ENCODE measurements around the gene A1CF.
"Not testable (repeated sequence)": the region's sequence is repeated elsewhere in the genome, so short reads cannot be mapped to it uniquely, and the experiment has no call there.

The A1CF gene

GRCh38 chr10:50885097-50885859 is at the start of gene A1CF:
Gene A1CF (minus strand): TSS chr10:50885627. CDS start chr10:50859940, 25,687 bp downstream.
- no peak within 1 kb of the TSS for H3K27ac ChIP-seq
- DNase-seq (ENCODE audit: low read depth, low spot score), result no peak

GRCh38 chr10:50931948-50932431 is 46.6 kb upstream of the A1CF start:
- H3K27ac ChIP-seq, result no peak overlapping the region
- DNase-seq (ENCODE audit: low read depth, low spot score), result no peak

- no peak for DNase-seq (ENCODE audit: low read depth, low spot score)
- no peak overlapping the region for H3K27ac ChIP-seq
Measured at GRCh38 chr10:50929670-50930069, 44.2 kb upstream of the A1CF start.

- DNase-seq (ENCODE audit: low read depth, low spot score), result no peak
Measured at GRCh38 chr10:50928190-50928552, 42.7 kb upstream of the A1CF start.

GRCh38 chr10:50927522-50928189 is 42.2 kb upstream of the A1CF start:
- DNase-seq (ENCODE audit: low read depth, low spot score), result no peak
- peak overlapping the region; percentile 27 for H3K27ac ChIP-seq

More at GRCh38 chr10:50928190-50928552, 42.7 kb upstream of the A1CF start:
- H3K27ac ChIP-seq, result peak overlapping the region; percentile 27

GRCh38 chr10:50923471-50923870 is 38.0 kb upstream of the A1CF start:
- H3K27ac ChIP-seq; DNase-seq (ENCODE audit: low read depth, low spot score): not testable (repeated sequence)

- DNase-seq (ENCODE audit: low read depth, low spot score), result peak; percentile 27
- no peak overlapping the region for H3K27ac ChIP-seq
Measured at GRCh38 chr10:50919010-50919409, 33.6 kb upstream of the A1CF start.

- H3K27ac ChIP-seq, result no peak overlapping the region
- DNase-seq (ENCODE audit: low read depth, low spot score), result no peak
Measured at GRCh38 chr10:50918529-50918928, 33.1 kb upstream of the A1CF start.

GRCh38 chr10:50917486-50917885 is 32.1 kb upstream of the A1CF start:
- H3K27ac ChIP-seq, result no peak overlapping the region
- DNase-seq (ENCODE audit: low read depth, low spot score), result peak; percentile 10

- DNase-seq (ENCODE audit: low read depth, low spot score), result no peak
- H3K27ac ChIP-seq, result no peak overlapping the region
Measured at GRCh38 chr10:50909334-50910014, 24.0 kb upstream of the A1CF start.

- no peak overlapping the region for H3K27ac ChIP-seq
- no peak for DNase-seq (ENCODE audit: low read depth, low spot score)
Measured at GRCh38 chr10:50908366-50908765, 22.9 kb upstream of the A1CF start.

GRCh38 chr10:50905797-50906196 is 20.4 kb upstream of the A1CF start:
- not testable (repeated sequence) for H3K27ac ChIP-seq; DNase-seq (ENCODE audit: low read depth, low spot score)

GRCh38 chr10:50896721-50897120 is 11.3 kb upstream of the A1CF start:
- H3K27ac ChIP-seq, result no peak overlapping the region
- no peak for DNase-seq (ENCODE audit: low read depth, low spot score)

- no peak overlapping the region for H3K27ac ChIP-seq
- DNase-seq (ENCODE audit: low read depth, low spot score), result no peak
Measured at GRCh38 chr10:50894312-50894711, 8.9 kb upstream of the A1CF start.

- H3K27ac ChIP-seq, result no peak overlapping the region
- DNase-seq (ENCODE audit: low read depth, low spot score), result no peak
Measured at GRCh38 chr10:50892467-50892866, 7.0 kb upstream of the A1CF start.

- H3K27ac ChIP-seq, result no peak overlapping the region
- no peak for DNase-seq (ENCODE audit: low read depth, low spot score)
Measured at GRCh38 chr10:50884302-50884701, 1.1 kb downstream of the A1CF start.

- no peak for DNase-seq (ENCODE audit: low read depth, low spot score)
- no peak overlapping the region for H3K27ac ChIP-seq
Measured at GRCh38 chr10:50883629-50884028, 1.8 kb downstream of the A1CF start.

GRCh38 chr10:50882540-50882983 is 2.9 kb downstream of the A1CF start:
- no peak overlapping the region for H3K27ac ChIP-seq
- no peak for DNase-seq (ENCODE audit: low read depth, low spot score)

- DNase-seq (ENCODE audit: low read depth, low spot score); H3K27ac ChIP-seq: not testable (repeated sequence)
Measured at GRCh38 chr10:50881046-50881445, 4.4 kb downstream of the A1CF start.

GRCh38 chr10:50876429-50876828 is 9.0 kb downstream of the A1CF start:
- no peak for DNase-seq (ENCODE audit: low read depth, low spot score)

GRCh38 chr10:50874723-50875122 is 10.7 kb downstream of the A1CF start:
- peak; percentile 26 for DNase-seq (ENCODE audit: low read depth, low spot score)
- H3K27ac ChIP-seq, result no peak overlapping the region

More at GRCh38 chr10:50876429-50876828, 9.0 kb downstream of the A1CF start:
- H3K27ac ChIP-seq, result no peak overlapping the region
